GM12873 (cell line): ENCODE results near the gene HPF1.

ENCODE experiments used
- TF ChIP-seq, protein P1 (sequence below): IDR thresholded peaks from 2 replicates; pipeline ENCODE4 v1.5.1; 2012; ENCODE audit warnings: low read depth, mild to moderate bottlenecking, moderate library complexity, low read length, control low read depth; ENCODE audit not compliant: insufficient read depth; ENCODE audit errors: missing control alignments

Gene HPF1

GRCh38 chr4:169757575-169758184, at the start of gene HPF1:
TSS of gene HPF1 (minus strand) at chr4:169757944. CDS start at chr4:169757877, 67 bp downstream.
- TF ChIP-seq, protein P1, sequence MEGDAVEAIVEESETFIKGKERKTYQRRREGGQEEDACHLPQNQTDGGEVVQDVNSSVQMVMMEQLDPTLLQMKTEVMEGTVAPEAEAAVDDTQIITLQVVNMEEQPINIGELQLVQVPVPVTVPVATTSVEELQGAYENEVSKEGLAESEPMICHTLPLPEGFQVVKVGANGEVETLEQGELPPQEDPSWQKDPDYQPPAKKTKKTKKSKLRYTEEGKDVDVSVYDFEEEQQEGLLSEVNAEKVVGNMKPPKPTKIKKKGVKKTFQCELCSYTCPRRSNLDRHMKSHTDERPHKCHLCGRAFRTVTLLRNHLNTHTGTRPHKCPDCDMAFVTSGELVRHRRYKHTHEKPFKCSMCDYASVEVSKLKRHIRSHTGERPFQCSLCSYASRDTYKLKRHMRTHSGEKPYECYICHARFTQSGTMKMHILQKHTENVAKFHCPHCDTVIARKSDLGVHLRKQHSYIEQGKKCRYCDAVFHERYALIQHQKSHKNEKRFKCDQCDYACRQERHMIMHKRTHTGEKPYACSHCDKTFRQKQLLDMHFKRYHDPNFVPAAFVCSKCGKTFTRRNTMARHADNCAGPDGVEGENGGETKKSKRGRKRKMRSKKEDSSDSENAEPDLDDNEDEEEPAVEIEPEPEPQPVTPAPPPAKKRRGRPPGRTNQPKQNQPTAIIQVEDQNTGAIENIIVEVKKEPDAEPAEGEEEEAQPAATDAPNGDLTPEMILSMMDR, result no peak

GRCh38 chr4:169803413-169803812, 45.7 kb upstream of the HPF1 start:
- TF ChIP-seq, protein P1, result no peak

DNA sequence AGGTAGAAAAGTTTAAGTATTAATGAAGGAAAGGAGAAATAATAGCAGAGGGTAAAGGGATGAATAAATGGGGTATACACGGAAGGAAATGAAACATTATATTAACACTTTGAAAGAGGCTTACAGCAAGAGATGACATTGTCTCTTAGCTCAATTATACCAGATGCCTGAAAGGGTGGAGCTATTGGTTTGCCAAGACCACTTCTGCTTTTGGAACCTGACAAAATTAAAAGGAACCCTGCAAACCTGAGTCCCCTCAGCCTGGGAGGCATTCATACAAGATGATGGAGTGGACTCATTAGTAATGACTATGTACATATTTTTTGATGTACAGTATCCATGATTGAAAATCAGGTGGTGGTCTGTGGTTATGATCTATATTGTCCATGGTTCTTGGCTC, 45.1 kb upstream of the HPF1 start:
- TF ChIP-seq, protein P1, result no peak

- TF ChIP-seq, protein P1, result no peak
Measured at GRCh38 chr4:169800541-169800940, 42.8 kb upstream of the HPF1 start.

DNA sequence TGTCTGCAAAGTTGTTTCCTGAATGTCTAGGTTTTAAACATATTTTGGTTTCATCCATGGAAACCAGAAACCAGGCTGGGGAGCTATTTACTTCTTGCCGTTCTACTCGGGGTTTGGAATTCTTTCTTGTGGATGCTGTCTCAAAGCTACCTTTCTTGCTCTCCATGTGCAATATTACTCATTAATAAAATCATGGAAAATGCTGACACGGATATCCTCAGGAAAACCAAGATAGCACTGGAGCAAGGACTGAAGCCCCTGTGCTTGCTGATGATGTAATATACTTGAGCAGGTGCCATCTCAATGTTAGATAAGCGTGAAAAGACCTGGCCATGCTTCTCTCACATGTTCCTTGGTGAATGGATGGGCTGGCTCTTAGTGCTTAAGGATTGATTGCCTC, 41.5 kb upstream of the HPF1 start:
- TF ChIP-seq, protein P1, result no peak

GRCh38 chr4:169795585-169795984, 37.8 kb upstream of the HPF1 start:
- TF ChIP-seq, protein P1, result no peak

- TF ChIP-seq, protein P1, result no peak
Measured at GRCh38 chr4:169791527-169792156, 33.9 kb upstream of the HPF1 start.
